ENCODE results near the gene NEK8.

The NEK8 gene

GRCh38 chr17:28728364-28729200 is at the start of gene NEK8:
Gene NEK8, plus strand, starts transcription at chr17:28728788. Its CDS starts 26 bp downstream, at chr17:28728814.
- FAIRE-seq, result peak; percentile 60

GRCh38 chr17:28682655-28683054 is 45.9 kb upstream of the NEK8 start:
- FAIRE-seq, result no peak

GRCh38 chr17:28684963-28685362 is 43.6 kb upstream of the NEK8 start:
- no peak for FAIRE-seq

- FAIRE-seq, result no peak
These were observed 43.2 kb upstream of the NEK8 start for GRCh38 chr17:28685366-28685765.

GRCh38 chr17:28686296-28686695 is 42.3 kb upstream of the NEK8 start:
- FAIRE-seq, result no peak

- no peak for FAIRE-seq
These were observed 40.1 kb upstream of the NEK8 start for GRCh38 chr17:28688481-28688880.

GRCh38 chr17:28689011-28689410 is 39.6 kb upstream of the NEK8 start:
- FAIRE-seq, result no peak

- FAIRE-seq, result no peak
These were observed 34.7 kb upstream of the NEK8 start for GRCh38 chr17:28693869-28694268.

GRCh38 chr17:28698253-28698941 is 30.2 kb upstream of the NEK8 start:
- FAIRE-seq, result no peak

- FAIRE-seq, result no peak
These were observed 28.3 kb upstream of the NEK8 start for GRCh38 chr17:28700278-28700677.

GRCh38 chr17:28700830-28701492 is 27.6 kb upstream of the NEK8 start:
- no peak for FAIRE-seq

GRCh38 chr17:28702026-28702751 is 26.4 kb upstream of the NEK8 start:
- FAIRE-seq, result no peak

- no peak for FAIRE-seq
These were observed 25.8 kb upstream of the NEK8 start for GRCh38 chr17:28702752-28703150.

- FAIRE-seq, result no peak
These were observed 24.9 kb upstream of the NEK8 start for GRCh38 chr17:28703552-28704218.

GRCh38 chr17:28704219-28704858 is 24.2 kb upstream of the NEK8 start:
- FAIRE-seq, result no peak

- FAIRE-seq, result no peak
These were observed 23.4 kb upstream of the NEK8 start for GRCh38 chr17:28705074-28705659.

- FAIRE-seq, result no peak
These were observed 22.8 kb upstream of the NEK8 start for GRCh38 chr17:28705728-28706334.

GRCh38 chr17:28706471-28707338 is 21.9 kb upstream of the NEK8 start:
- no peak for FAIRE-seq

- FAIRE-seq, result no peak
These were observed 21.3 kb upstream of the NEK8 start for GRCh38 chr17:28707339-28707720.
